Mucosa of rectum (tissue), 2 donors: ENCODE data around the gene KLF7.

ENCODE experiments used
- H3K27ac ChIP-seq, 2 donors: one replicate each; pipeline ENCODE4 v1.7.0; 2013; ENCODE audit warnings: inconsistent platforms in 2 of 2, low read depth in 2 of 2, low read length in 2 of 2
- H3K27me3 ChIP-seq, 2 donors: one replicate each; pipeline ENCODE4 v1.7.0; 2013; ENCODE audit warnings: low read length in 2 of 2; ENCODE audit not compliant: control insufficient read depth in 2 of 2, insufficient read depth in 2 of 2
- H3K36me3 ChIP-seq, 2 donors: one replicate each; pipeline ENCODE4 v1.7.0; 2013; ENCODE audit warnings: low read length in 2 of 2; ENCODE audit not compliant: control insufficient read depth in 2 of 2, insufficient read depth in 2 of 2
- H3K4me1 ChIP-seq, 2 donors: one replicate each; pipeline ENCODE4 v1.7.0; 2013; ENCODE audit warnings: low read length in 2 of 2, mild to moderate bottlenecking in 1 of 2; ENCODE audit not compliant: control insufficient read depth in 2 of 2, insufficient read depth in 2 of 2
- H3K4me3 ChIP-seq, 2 donors: one replicate each; pipeline ENCODE4 v1.7.0; 2013; ENCODE audit warnings: low read length in 2 of 2
- H3K9ac ChIP-seq, 2 donors: one replicate each; pipeline ENCODE4 v1.7.0; 2013; ENCODE audit warnings: low read length in 2 of 2, low read depth in 1 of 2, mild to moderate bottlenecking in 1 of 2
- H3K9me3 ChIP-seq, 2 donors: one replicate each; pipeline ENCODE4 v1.7.0; 2013; ENCODE audit warnings: low read length in 2 of 2; ENCODE audit not compliant: control insufficient read depth in 2 of 2
- donor health status: healthy.
- donor health status: Normal muscosa, but diverticular disease.

The KLF7 gene

DNA sequence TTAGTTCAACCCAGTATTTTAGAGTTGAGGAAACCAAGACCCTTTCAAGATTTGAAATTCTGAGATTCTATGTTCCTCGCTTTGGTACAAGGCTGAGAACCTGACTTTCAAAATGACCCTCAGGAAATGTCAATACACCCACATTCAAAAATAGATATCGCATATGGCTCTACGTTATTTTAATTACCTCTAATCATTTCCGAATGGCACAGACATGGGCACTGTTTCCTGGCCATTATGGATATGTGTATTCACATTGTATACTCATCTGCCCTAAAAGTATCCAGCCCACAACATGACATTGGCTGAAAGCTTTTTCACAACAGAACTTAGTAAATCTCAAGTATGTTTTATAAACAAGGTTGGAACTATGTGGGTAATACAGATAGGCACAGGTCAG lies 6.7 kb downstream of the KLF7 start:
- H3K27ac ChIP-seq: no peak overlapping the region
- H3K4me1 ChIP-seq: peaks cover 0 to 11% of the 10 kb centered on the region in 2 donors
- no peak overlapping the region for H3K4me3 ChIP-seq

GRCh38 chr2:207157731-207158130 lies 8.0 kb downstream of the KLF7 start:
- H3K4me1 ChIP-seq: peaks cover 0 to 14% of the 10 kb centered on the region in 2 donors
- H3K9ac ChIP-seq: no peak overlapping the region
- H3K4me3 ChIP-seq: no peak overlapping the region
- peaks cover 0 to 3% of the 10 kb centered on the region in 2 donors for H3K27me3 ChIP-seq
- no peaks in the 10 kb centered on the region for H3K36me3 ChIP-seq
- H3K27ac ChIP-seq: no peak overlapping the region
- no peaks in the 10 kb centered on the region for H3K9me3 ChIP-seq

More for the DNA sequence above, 6.7 kb downstream of the KLF7 start:
- H3K36me3 ChIP-seq: no peaks in the 10 kb centered on the region
- no peaks in the 10 kb centered on the region for H3K9me3 ChIP-seq
- no peak overlapping the region for H3K9ac ChIP-seq
- H3K27me3 ChIP-seq: peaks cover 0 to 6% of the 10 kb centered on the region in 2 donors

GRCh38 chr2:207157162-207157481 lies 8.6 kb downstream of the KLF7 start:
- peaks cover 0 to 17% of the 10 kb centered on the region in 2 donors for H3K4me1 ChIP-seq
- no peak overlapping the region for H3K9ac ChIP-seq
- H3K4me3 ChIP-seq: no peak overlapping the region
- no peak overlapping the region for H3K27ac ChIP-seq
- H3K27me3 ChIP-seq: peaks cover 0 to 3% of the 10 kb centered on the region in 2 donors
- H3K9me3 ChIP-seq: no peaks in the 10 kb centered on the region
- no peaks in the 10 kb centered on the region for H3K36me3 ChIP-seq

DNA sequence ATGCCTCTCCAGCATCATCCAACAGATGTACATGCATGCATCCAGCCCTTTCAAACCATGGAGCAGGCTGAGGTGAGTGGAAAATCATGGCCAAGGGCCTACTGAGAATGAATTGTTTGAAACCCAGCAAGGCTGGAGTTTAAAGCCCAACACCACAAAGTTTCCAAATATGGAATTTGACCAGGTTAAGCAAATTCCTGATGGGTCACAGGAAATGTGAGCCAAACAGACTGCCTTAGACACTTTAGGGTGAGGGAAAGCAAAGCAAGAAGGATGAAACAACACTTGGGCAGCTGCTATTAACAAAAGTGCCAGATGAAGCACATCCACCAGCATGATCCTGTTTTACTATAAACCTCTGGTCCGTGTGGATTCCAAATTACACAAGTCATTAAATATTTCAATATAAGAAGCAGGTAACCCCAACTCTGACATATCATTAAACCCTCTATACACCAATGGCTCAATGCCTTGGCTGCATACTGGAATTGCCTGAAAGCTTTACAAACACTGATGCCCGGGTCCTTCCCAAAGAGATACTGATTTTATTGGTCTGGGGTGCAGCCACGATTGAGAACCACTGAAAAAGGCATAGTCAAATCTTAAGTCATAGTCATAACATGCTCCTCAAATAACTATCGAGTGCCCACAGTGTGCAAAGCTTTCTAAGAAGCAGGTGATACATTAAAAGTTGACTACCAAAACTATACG lies 9.1 kb downstream of the KLF7 start:
- H3K27ac ChIP-seq: no peak overlapping the region
- peaks cover 0 to 15% of the 10 kb centered on the region in 2 donors for H3K4me1 ChIP-seq
- no peaks in the 10 kb centered on the region for H3K9me3 ChIP-seq
- no peaks in the 10 kb centered on the region for H3K36me3 ChIP-seq
- no peak overlapping the region for H3K9ac ChIP-seq
- H3K4me3 ChIP-seq: no peak overlapping the region
- peaks cover 0 to 3% of the 10 kb centered on the region in 2 donors for H3K27me3 ChIP-seq

- Histone ChIP-seq H3K9me3 (no peaks in the 10 kb centered on the region), H3K27me3 (no peaks in the 10 kb centered on the region), H3K4me3 (no peak overlapping the region), H3K36me3 (no peaks in the 10 kb centered on the region), H3K4me1 (peaks cover 2 to 10% of the 10 kb centered on the region in 2 donors), H3K9ac (no peak overlapping the region), H3K27ac (no peak overlapping the region)
Measured at GRCh38 chr2:207155516-207156444, 10.0 kb downstream of the KLF7 start.

DNA sequence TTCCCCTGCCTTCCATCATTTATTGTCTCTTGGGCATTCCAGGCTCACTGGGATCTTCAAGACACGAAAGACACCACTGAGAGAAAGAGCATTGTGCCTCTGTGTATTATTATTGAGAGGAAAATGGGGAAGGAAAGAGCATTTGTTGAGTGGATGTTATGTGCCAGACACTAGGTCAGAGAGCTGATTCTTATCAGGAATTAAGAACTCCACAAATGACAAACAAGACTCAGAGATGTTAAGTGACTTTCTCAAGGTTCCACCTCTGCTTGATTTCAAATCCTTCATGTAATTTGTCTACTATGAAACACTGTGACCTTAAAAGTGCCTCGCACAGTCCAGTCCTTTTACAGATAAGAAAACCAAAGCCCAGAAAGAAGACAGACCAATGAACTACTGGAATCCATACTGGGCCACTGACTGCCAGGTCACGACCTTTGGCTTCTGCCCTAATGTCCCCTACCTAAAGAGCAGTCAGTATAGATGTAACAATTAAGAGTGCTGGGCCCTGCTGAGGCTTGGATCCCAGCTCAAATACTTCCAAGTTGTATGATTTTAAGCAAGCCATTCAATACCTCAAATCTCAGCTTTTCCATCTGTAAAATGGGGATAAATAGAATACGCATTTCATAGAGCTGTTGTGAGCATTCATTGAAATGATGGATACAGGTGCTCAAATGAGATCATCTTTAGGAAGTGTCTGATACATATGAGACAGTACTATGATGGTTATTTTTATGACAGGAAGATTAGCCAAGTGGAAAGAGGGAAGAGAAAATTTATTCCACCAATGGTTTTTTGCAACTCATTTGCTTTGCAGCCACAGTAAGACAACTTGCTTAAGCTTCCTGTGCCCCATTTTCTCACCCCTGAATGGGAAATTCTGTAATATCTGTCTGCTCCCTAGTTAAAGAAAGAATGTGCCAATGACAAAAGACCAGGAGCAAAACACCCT lies 10.9 kb downstream of the KLF7 start:
- no peaks in the 10 kb centered on the region for H3K27me3 ChIP-seq
- H3K4me1 ChIP-seq: peaks cover 2 to 8% of the 10 kb centered on the region in 2 donors
- no peak overlapping the region for H3K4me3 ChIP-seq
- no peak overlapping the region for H3K9ac ChIP-seq
- no peaks in the 10 kb centered on the region for H3K9me3 ChIP-seq
- H3K27ac ChIP-seq: no peak overlapping the region
- no peaks in the 10 kb centered on the region for H3K36me3 ChIP-seq

DNA sequence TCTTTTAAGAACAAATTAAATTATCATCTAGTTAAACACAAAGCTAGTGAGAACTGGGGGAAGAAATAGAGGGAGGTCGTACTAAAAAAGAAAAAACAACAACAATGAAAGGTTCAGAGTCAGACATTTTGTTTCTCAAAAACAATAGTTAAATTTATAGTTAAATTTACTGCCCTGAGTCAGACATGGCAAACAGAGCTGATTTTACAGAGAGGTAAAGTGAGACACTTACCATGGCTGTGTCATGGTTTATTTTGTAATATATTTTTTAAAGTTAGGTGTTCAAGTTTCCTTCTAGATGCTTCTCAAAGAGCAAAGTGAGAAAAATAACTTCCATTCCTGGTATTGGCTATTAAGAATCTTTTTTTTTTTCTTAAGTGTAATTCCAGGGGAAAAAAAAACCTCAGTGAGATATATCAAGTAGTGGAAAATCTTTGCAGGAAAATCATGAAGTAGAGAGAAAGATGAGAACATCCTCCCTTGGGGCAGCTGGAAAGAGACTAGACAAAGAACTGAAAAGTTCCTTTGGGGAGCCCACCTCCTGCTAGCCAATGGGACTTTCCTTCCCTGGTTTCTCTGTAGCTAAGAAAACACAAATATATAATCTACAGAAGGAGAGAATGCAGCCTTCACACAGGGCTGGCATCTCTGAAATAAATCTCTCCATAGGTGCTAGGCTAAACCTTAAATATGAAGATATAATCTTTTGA lies 12.3 kb downstream of the KLF7 start:
- Histone ChIP-seq H3K4me3 (no peak overlapping the region), H3K9me3 (no peaks in the 10 kb centered on the region), H3K36me3 (no peaks in the 10 kb centered on the region), H3K27me3 (no peaks in the 10 kb centered on the region), H3K4me1 (peaks cover 2 to 8% of the 10 kb centered on the region in 2 donors), H3K27ac (no peak overlapping the region), H3K9ac (no peak overlapping the region)

- H3K9ac ChIP-seq: no peak overlapping the region
- H3K9me3 ChIP-seq: no peaks in the 10 kb centered on the region
- H3K36me3 ChIP-seq: no peaks in the 10 kb centered on the region
- no peak overlapping the region for H3K27ac ChIP-seq
- no peaks in the 10 kb centered on the region for H3K27me3 ChIP-seq
- no peak overlapping the region for H3K4me3 ChIP-seq
- peaks cover 2 to 5% of the 10 kb centered on the region in 2 donors for H3K4me1 ChIP-seq
Measured at GRCh38 chr2:207151048-207151447, 14.7 kb downstream of the KLF7 start.

GRCh38 chr2:207150284-207150683 lies 15.5 kb downstream of the KLF7 start:
- no peaks in the 10 kb centered on the region for H3K27me3 ChIP-seq
- no peaks in the 10 kb centered on the region for H3K9me3 ChIP-seq
- no peaks in the 10 kb centered on the region for H3K36me3 ChIP-seq
- H3K4me1 ChIP-seq: peaks cover 2 to 5% of the 10 kb centered on the region in 2 donors
- no peak overlapping the region for H3K9ac ChIP-seq
- H3K4me3 ChIP-seq: no peak overlapping the region
- H3K27ac ChIP-seq: peak overlapping the region in 1 of 2 donors; percentile 8
